ENCODE results near the gene KCNQ1OT1.

- TF ChIP-seq ZFP3 (CRISPR knock-in tag; IDR thresholded peaks at IDR 0.05) = no peak
- TF ChIP-seq ZC3H10 (CRISPR knock-in tag; IDR thresholded peaks at IDR 0.05) = no peak
Observed at GRCh38 chr11:2569321-2569721, 130.5 kb downstream of the KCNQ1OT1 start.
